ENCODE measurements around the gene ITPR2.
"Not testable (repeated sequence)": the region's sequence is repeated elsewhere in the genome, so short reads cannot be mapped to it uniquely, and the experiment has no call there.

Gene ITPR2

DNA sequence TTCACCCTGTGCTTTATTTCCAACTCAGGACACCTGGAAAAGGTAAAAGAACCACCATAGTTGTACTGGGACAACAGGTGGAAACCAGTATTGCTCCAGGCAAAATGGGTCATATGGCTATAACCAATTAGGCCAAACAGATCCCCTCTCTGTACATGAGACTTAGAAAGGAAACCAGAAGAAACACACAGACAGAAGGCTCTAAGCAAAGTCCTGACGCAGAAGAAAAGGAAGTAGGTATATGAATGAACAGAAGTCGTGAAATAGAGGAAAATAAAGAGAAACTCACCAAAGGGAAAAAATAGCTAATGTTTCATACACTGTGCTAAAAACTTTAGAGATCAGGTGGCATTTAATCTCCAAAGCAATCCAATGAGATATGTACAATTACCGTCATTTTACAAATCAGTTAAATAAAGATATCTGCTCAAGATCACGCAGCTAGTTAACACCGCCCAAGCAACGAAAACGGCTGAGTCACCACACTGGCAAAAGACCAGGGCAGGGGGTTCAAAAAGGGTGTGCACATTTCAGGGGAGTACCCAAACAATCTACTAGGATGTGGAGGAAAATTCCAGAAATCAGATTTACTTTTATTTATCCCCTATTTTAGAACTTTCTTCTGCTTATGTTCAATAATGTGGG is 82.3 kb downstream of the ITPR2 start:
- no peak for DNase-seq

DNA sequence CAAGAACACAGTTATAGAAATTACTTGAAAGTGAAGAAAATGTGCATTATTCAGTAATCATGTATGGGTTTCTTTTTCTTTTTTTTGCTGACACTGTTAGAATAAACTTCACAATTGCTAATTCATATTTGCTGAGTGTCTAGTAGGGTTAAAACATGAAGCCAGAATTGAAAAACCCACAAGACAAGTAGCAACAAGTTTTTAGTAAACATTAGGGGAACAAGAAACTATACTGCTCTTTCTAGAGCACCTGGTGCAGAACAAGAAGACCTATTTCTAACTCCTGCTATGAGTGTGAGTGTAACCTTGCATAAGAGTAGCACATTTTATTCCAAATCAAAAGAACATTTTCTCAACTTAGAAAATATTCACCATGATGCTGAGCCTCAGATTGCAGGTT is 83.2 kb downstream of the ITPR2 start:
- DNase-seq: no peak

DNA sequence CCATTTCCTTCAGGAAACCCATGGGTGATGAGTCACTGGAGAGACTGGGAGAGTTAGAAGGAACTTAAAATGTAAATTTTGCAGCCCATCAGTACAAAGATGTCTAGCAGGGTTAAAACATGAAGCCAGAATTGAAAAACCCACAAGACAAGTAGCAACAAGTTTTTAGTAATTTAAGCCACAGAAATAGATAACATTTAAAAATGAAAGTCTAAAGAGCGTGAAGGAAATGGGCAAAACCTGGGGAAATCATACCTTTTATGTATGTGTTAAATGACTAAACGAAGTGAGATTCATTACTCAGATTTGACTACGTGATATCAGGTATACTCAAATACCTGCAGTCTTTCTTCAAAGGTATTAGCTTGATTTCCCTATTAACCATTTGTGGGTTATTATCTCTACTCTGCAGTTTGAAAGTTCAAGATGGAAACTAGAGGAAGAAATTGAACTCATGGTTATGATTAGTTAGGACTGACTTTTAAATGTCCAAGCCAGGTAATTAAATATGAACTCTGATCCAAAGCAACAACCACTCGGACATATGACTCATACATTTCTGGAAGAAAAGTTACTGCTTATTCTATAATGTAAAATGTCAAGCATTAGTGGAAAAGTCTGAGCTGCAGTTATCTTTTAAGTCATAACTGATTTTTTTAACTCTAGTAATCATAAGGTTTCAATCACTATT is 84.1 kb downstream of the ITPR2 start:
- DNase-seq: no peak

DNA sequence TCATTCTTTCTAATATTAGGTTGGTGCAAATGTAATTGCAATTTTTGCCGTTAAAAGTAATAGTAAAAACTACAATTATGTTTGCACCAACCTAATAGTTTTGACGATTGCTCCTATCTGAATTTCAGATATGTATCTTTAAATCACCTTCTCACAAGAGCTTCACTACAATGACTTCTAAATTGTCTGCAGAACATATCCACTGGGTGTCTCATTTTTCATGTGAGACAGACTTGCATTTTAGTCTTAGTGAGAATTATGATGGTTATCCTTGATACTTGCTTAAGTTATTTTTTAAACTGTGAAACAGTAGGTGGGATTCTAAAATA is 84.6 kb downstream of the ITPR2 start:
- no peak for DNase-seq

DNA sequence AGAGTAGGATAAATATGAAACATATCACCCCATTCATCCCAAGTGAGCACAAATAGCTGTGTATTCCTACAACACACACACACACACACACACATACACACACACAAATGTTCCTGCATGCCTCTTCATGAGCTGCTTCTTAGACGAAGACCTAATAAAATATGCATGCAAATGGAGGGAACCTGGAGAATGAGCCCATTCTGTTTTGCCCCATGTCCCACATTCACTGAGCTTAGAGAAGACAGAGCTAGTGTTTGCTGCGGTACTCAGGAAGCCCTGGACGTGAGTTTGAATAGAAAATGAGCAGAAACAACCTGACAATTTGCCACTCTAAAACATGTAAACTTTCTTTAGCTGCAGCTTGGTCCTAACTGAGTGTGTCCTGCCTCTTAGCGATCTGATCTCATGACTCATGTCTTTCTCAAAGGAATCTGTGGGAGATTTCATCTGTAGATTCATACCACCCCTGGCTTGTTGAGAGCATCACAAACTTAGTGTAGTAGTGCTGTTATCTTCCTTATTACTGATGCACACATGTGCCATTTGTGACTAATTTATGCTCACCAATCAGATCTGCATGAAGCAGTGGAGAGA is 86.8 kb downstream of the ITPR2 start:
- no peak for DNase-seq

DNA sequence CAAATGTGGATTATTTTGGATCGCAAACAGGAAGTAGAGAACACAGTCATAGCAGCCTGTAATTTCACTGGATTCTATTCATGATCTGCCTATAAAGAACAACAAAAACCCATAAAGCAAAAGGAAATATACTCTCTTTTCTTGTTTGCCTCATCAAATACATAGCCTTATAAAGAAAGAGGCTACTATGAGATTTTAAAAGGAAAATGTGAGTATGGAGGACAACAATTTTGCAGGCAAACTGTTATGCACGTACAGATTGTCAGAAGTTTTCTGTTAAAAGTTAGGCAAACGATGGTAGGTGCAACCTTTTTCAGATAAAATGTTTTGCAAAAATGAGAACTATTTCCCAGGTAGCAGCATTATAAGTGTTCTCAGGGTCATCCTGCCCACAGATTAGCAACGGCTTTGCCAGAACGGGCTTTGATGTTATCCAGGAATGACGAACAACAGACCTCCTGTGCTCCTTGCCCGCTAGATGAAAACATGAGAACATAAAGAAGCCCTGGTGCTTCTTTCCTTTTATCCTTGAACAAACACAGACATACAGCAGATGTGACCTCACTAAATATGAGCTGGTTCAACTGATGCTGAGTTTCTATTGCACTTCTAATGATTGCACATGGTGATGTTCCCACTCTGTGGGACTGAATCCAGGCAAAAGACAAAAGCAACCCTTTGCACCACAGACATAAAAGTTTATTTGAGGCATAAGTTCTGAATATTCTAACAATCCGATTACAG is 88.1 kb downstream of the ITPR2 start:
- no peak for DNase-seq

DNA sequence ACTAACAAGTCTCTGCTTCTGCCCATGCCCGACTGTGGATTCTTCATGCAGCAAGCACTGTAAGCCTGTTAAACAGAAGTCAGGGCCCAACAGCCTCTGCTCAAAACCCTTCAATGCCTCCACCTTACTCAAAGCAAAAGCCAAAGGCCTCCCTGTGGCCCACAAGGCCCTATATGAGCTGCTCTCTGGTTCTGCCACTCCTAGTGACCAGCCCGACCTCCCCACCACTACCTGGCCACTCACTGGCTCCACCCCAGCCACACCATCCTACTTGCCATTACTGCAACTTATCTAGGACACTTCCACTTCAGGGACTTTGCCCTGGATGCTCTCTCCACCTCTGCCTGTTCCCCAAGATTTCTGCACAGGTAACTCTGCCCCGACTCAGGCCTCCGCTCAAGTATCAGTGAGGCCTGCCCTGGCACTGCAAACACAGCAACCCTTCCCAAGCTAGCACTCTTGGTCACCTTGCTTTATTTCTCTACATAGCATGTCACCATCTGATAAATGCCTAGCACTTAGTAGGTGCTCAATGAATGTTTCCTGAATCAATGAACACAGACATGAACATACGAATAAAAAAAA is 88.9 kb downstream of the ITPR2 start:
- no peak for DNase-seq

DNA sequence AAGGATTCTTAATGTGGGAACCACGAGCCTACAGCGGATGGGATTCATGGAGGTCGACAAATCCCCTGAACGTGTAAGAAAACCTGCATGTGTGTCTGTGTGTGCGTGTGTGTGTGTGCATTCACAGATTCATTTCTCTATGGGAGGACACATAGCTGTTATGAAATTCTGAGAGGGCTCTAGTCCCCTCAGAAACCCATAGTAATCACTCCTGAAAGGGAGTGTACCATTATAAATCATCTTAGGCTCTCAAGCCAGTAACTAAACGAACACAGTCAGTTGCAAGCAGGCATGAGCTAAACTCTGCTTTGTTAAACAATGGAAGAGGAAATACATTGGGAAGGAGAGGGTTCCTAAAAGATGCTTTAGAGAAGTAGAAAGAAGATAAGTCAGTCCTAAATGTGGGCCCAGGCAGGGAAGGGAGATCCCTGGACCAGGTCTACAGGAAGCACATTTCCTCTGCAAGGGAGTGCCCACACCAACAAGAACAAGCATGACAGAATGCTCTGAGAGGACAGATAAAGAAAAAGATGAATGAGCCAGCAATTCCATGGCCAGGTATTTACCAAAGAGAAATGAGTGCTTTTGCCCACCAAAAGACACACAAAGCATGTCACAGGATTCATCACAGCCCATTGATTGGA is 91.3 kb downstream of the ITPR2 start:
- no peak for DNase-seq

DNA sequence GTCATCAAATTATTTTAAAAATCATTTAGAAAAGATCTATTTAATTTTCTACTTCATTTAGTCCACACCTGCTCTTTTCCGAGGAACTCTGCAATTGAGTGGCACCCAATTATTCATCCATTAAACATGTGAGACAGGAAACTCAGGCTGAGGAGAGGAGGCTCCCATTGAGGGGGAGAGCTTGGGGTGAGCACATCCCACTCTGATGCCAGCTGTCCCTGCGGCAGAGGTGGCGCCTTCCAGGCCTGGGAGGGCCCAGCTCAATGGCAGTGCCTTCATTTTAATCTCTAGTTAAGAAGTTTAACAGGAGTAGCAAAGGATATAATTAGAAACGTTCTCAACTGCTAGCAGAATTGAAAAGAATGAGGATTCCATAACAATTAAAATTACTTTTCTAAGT is 92.0 kb downstream of the ITPR2 start:
- DNase-seq: no peak

DNA sequence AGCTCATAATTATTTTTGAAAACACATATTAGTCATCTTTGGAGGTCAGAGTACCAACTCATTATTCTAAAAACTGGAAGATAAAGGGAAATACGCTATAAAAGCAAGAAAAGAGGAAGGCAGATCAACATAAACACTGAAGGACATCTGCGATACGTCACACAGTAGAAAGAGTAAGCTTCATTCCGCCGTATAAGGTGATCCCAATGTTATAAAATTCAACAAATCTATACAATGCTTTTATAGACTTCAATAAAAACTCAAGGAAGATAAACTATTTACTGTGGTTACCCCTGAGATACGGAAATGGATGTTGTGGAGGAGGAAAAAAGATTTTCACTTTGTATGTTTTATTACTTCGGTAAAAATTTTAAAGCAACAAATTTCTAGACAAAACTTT is 92.6 kb downstream of the ITPR2 start:
- no peak for DNase-seq

DNA sequence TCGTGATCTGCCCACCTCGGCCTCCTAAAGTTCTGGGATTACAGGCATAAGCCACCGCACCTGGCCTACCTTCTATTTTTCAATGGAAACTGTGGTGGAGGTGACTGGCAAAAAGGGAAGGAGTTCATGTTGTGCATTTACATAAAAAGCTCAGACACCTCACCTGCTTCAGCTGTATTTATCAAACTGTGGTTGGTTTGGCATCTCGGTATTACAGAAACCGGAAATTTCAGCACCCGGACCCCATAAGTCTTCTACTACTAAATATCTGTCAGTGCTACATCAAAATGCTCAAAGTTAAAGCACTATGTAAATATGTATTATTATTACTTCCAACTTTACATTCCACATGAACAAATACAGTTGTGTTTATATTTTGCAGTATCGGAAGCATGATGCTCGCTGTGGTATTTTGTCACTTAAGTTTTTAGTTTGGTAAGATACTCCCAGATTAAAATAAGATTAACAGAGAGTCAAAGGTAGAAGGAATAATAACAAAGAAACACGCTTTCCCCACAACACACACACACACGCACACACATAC is 95.4 kb downstream of the ITPR2 start:
- DNase-seq: no peak

DNA sequence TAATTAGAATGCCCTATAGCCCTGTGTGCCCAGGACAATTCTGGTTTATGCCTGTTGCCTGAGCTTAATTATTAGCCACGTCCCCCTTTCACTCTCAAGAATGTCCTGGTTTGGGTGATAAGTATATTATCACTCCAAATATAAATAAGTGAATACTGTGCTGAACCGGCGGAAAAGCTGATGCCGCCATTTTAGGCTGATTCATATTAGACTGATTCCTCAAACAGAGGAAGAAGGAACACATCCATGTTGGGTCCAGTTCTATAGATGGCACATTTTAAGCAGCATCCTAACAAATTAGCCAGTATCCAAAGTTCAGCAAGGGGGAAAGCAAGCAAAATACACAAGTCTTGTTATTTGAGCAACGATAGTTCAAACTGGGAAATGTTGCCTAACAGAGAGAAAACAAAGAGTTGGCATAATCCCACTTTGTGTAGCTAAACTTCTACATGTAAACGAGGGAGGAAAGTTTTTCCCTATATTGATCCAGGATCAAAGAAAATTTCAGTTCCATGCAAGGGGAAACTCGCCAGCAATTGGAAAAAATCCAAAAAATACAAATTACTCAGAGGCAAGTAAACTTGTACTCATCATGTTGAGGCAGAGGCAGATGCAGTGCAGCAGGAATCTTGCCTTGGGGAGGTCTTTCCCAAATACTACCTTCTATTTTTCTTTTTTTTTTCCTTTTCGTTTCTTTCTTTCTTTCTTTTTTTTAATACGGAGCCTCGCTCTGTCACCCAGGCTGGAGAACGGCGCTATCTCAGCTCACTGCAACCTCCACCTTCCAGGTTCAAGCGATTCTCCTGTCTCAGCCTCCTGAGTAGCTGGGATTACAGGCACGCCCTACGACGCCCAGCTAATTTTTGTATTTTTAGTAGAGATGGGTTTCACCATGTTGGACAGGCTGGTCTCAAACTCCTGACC is 96.2 kb downstream of the ITPR2 start:
- DNase-seq: no peak

DNA sequence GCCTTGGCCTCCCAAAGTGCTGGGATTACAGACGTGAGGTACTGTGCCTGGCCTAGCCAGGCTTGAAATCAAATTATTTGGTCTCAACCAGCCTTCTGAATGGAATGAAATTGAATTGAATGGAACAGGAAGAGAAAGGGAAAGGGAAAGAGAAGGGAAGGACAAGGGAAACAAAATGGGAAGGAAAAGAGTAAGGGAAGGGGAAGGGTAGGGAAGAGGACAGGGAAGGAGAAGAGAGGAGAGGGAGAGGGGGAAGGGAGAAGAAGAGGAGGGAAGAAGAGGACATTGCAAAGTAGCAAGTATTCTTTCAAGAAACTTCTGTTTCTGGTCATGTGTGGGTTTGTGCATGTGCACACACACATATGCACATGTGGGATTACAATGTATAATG is 97.8 kb downstream of the ITPR2 start:
- DNase-seq: no peak

DNA sequence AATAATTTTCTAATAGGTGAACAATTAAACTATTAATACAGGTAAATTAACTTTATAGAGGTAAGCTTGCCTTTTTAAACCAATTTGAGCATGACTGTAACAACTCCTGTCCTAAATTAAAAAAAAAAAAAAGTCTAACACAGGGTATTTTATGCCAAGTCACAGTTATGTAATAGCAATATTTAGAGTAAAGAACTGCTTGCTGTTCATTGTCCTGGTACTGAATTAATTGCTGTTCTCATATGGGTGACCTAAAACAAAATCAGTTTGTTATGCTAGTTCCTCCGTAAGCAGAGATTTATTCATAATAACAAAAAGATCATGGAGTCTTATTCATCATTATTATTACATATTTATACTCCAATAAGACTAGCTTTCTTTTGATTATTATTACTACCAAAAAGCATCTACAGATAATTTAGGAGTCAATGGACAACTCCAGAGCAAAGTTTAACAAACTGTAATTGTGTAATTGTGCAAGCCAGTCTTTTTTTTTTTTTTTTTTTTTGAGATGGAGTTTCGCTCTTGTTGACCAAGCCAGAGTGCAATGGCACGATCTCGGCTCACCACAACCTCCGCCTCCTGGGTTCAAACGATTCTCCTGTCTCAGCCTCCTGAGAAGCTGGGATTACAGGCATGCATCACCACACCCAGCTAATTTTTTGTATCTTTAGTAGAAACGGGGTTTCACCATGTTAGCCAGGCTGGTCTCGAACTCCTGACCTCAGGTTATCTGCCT is 98.3 kb downstream of the ITPR2 start:
- no peak for DNase-seq

DNA sequence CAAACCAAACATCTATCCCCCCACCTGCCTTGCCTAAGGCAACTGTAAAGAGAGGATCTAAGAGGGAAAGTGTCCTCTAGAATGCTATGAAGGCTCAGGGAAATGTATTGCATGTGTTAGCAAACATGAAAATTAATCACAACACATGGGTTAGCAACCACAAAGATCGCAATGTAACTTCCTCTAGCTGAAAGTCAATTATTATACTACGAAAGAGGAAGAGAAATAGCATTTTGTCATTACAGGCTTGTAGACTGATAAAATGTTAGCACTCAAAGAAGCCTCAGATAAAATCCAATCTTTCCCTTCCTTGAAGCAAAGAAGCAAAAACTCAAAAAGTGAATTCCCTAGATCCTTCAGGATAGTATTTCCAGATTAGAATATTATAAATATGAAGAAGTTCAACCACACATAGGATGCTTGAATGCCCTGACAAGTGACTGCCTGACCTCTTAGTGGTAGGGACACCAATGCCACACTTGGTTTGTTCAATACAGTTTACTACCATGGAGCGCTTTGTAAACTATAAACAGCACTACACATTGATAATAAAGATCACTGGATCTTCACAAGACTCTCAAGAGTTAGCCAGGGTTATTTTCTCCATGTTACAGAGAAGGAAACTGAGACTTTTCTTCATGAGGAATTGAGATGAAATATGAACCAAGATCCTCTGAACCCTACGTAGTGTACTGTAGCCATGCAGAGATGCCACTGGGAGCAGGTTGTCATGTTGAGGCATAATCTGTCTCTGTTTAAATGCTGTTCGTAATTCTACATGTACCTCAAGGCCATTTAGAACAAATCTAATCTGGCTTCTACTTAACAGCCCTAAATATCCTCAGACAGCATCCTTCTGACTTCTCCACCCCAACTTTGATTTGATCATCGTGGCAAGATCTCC is 100.7 kb downstream of the ITPR2 start:
- DNase-seq: no peak

DNA sequence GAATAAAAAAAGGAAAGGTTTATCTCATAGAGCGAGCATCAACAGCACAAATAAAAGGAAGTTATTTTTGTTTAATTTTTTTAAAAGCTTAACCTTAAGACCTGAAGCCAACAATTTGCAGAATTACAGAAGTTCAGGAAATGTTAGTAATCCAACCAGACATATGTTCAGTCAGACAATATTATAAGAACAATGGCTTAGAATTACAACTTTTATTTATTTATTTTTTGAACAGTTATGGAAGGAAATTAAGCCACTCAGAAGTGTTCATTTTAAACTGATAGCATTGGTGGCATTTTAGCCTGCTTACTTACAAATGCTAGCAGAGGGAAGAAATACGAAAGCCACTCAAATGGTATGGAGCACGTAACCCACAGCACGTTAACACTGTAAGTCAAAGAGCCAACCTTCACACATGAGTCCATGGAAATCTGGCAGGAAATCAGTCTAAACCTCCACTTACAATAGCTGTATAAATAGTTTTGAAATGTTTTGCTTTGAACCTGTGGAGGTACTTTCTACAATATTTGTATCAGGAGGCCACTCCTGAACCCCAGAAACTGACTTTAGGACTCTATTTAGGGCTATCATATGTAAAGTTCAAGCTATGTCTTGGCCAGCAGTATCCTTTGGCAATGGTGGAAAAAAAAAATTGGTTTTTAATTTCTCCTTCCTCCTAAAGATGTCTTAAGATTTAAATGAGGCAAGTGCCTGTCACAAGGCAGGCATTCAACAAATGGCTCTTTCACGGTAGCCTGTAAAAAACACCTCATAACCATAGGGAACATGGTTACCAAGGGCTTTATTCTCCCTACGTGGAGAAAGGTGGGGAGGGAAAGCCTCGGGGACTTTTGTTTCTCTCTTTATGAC is 102.3 kb downstream of the ITPR2 start:
- no peak for DNase-seq

DNA sequence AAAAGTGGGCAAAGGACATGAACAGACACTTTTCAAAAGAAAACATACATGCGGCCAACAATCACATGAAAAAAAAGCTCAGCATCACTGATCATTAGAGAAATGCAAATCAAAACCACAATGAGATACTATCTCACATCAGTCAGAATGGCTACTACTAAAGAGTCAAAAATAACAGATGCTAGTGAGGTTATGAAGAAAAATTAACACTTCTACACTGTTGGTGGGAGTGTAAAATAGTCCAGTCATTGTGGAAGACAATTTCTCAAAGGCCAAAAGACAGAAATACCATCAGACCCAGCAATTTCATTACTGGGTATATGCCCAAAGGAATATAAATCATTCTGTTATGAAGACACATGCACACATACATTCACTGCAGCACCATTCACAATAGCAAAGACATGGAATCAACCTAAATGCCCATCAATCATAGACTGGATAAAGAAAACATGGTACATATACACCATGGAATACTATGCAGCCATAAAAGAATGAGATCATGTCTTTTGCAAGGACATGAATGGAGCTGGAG is 103.8 kb downstream of the ITPR2 start:
- not testable (repeated sequence) for DNase-seq

Measured in CD4-positive, alpha-beta T cell treated with Interleukin-12 subunit alpha and Interleukin-12 subunit beta, for 1 hour (primary cell).